Body of pancreas (tissue), 4 donors: Measurements from ENCODE around the gene PLEKHA8.

Experiments used
- POLR2A ChIP-seq, 3 donors: fragments of 450-650 bp; IDR thresholded peaks; one replicate each; pipeline ENCODE4 v1.6.1; 2016; ENCODE audit warnings: antibody characterized with exemption in 3 of 3, mild to moderate bottlenecking in 2 of 3
- TF ChIP-seq, protein P1 (sequence below), 7 experiments: fragments of 450-650 bp in 4 of 7; fragments of 200-600 bp in 3 of 7; sonication (generic) in 3 of 7; IDR thresholded peaks; one replicate each; pipeline ENCODE4 v1.5.1; 2016 to 2019; ENCODE audit warnings: antibody characterized with exemption in 7 of 7

DNA sequence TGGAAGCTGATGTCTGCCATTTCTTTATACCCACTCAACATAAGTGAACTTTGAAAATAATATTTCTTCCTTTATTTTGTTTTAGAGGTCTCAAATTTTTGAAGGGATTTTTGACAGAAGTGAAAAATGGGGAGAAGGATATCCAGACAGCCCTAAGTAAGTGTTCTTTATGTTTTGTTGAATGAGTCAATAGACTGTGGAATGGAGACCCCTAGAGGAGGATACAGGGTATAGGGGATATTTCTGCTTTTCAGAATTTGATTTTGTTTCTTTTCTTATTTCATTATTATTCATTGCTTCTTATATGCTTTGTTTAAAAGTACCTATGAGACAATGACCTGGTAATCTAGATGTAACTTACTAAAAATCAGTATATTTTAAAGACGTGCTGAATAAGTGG, 34.4 kb downstream of the PLEKHA8 start:
- TF ChIP-seq, protein P1, sequence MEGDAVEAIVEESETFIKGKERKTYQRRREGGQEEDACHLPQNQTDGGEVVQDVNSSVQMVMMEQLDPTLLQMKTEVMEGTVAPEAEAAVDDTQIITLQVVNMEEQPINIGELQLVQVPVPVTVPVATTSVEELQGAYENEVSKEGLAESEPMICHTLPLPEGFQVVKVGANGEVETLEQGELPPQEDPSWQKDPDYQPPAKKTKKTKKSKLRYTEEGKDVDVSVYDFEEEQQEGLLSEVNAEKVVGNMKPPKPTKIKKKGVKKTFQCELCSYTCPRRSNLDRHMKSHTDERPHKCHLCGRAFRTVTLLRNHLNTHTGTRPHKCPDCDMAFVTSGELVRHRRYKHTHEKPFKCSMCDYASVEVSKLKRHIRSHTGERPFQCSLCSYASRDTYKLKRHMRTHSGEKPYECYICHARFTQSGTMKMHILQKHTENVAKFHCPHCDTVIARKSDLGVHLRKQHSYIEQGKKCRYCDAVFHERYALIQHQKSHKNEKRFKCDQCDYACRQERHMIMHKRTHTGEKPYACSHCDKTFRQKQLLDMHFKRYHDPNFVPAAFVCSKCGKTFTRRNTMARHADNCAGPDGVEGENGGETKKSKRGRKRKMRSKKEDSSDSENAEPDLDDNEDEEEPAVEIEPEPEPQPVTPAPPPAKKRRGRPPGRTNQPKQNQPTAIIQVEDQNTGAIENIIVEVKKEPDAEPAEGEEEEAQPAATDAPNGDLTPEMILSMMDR (IDR thresholded peaks at IDR 0.05), result peak in 6 of 7 experiments; percentile 31 to 71 (median 57)
- no peak for TF ChIP-seq POLR2A (IDR thresholded peaks at IDR 0.05)
